Breast epithelium (tissue), 3 donors: Measurements from ENCODE around the gene RERE.
"Not testable (repeated sequence)": the region's sequence is repeated elsewhere in the genome, so short reads cannot be mapped to it uniquely, and the experiment has no call there.

Experiments used
- POLR2A ChIP-seq: fragments of 450-650 bp; IDR thresholded peaks from one replicate; pipeline ENCODE4 v1.6.1; 2016; ENCODE audit warnings: antibody characterized with exemption, mild to moderate bottlenecking, moderate library complexity
- POLR2AphosphoS5 ChIP-seq, 3 donors: sonication (generic); formaldehyde crosslinking; IDR thresholded peaks; one replicate each; pipeline ENCODE4 v1.6.1; 2017; ENCODE audit warnings: antibody characterized with exemption in 3 of 3
- TF ChIP-seq, protein P1 (sequence below), 3 donors: fragments of 450-650 bp; IDR thresholded peaks; one replicate each; pipeline ENCODE4 v1.5.1; 2016 to 2017; ENCODE audit warnings: antibody characterized with exemption in 3 of 3, mild to moderate bottlenecking in 3 of 3, moderate library complexity in 3 of 3

GRCh38 chr1:8380310-8380709, 437.1 kb downstream of the RERE start:
- TF ChIP-seq, protein P1, sequence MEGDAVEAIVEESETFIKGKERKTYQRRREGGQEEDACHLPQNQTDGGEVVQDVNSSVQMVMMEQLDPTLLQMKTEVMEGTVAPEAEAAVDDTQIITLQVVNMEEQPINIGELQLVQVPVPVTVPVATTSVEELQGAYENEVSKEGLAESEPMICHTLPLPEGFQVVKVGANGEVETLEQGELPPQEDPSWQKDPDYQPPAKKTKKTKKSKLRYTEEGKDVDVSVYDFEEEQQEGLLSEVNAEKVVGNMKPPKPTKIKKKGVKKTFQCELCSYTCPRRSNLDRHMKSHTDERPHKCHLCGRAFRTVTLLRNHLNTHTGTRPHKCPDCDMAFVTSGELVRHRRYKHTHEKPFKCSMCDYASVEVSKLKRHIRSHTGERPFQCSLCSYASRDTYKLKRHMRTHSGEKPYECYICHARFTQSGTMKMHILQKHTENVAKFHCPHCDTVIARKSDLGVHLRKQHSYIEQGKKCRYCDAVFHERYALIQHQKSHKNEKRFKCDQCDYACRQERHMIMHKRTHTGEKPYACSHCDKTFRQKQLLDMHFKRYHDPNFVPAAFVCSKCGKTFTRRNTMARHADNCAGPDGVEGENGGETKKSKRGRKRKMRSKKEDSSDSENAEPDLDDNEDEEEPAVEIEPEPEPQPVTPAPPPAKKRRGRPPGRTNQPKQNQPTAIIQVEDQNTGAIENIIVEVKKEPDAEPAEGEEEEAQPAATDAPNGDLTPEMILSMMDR (IDR thresholded peaks at IDR 0.05) = not testable (repeated sequence)
- TF ChIP-seq POLR2AphosphoS5 (IDR thresholded peaks at IDR 0.05); POLR2A: not testable (repeated sequence)
